Heart left ventricle (tissue), 16 donors: ENCODE measurements around the gene CALHM2. TPM values are rescaled to one million over a fixed set of nuclear protein-coding genes. Genes with fewer than 3 reads are reported as not detected.

Experiments
- ATAC-seq, 4 donors: fragments of 200-7000 bp; cut with Tn5 transposase; one replicate each; pipeline ENCODE4 v1.9.1; 2020 to 2022; ENCODE audit warnings: moderate library complexity in 4 of 4, mild to moderate bottlenecking in 3 of 4, moderate number of reproducible peaks in 1 of 4
- DNase-seq, 5 donors: peaks; one replicate each; pipeline ENCODE4 v3.0.0-alpha.2; 2020
- H3K27ac ChIP-seq, 12 donors: fragments of 200-600 bp; sonication (generic) in 4 of 12; one replicate each; pipeline versions ENCODE4 v1.5.0 to v1.8.0; 2016 to 2022; ENCODE audit warnings: mild to moderate bottlenecking in 2 of 12
- H3K27me3 ChIP-seq, 9 donors: fragments of 200-600 bp; sonication (generic) in 2 of 9; one replicate each; pipeline versions ENCODE4 v1.5.1 to v1.8.0; 2016 to 2022; ENCODE audit warnings: mild to moderate bottlenecking in 3 of 9
- H3K36me3 ChIP-seq, 9 donors: fragments of 200-600 bp; sonication (generic) in 2 of 9; one replicate each; pipeline versions ENCODE4 v1.5.0 to v1.8.0; 2018 to 2022; ENCODE audit warnings: mild to moderate bottlenecking in 2 of 9
- H3K4me1 ChIP-seq, 12 donors: fragments of 200-600 bp; sonication (generic) in 4 of 12; one replicate each; pipeline versions ENCODE4 v1.5.0 to v1.8.0; 2016 to 2022; ENCODE audit warnings: mild to moderate bottlenecking in 3 of 12
- H3K4me3 ChIP-seq, 12 donors: fragments of 200-600 bp; sonication (generic) in 4 of 12; one replicate each; pipeline versions ENCODE4 v1.5.0 to v1.8.0; 2017 to 2022; ENCODE audit warnings: mild to moderate bottlenecking in 9 of 12, moderate library complexity in 4 of 12
- H3K9me3 ChIP-seq, 12 donors: fragments of 200-600 bp; sonication (generic) in 4 of 12; one replicate each; pipeline versions ENCODE4 v1.5.0 to v1.8.0; 2016 to 2022; ENCODE audit warnings: mild to moderate bottlenecking in 1 of 12
- CTCF ChIP-seq, 12 donors: fragments of 200-600 bp; sonication (generic) in 4 of 12; IDR thresholded peaks; one replicate each; pipeline versions ENCODE4 v1.5.0 to v1.8.0; 2018 to 2022; ENCODE audit warnings: antibody characterized with exemption in 12 of 12, mild to moderate bottlenecking in 5 of 12
- POLR2A ChIP-seq, 2 donors: fragments of 450-650 bp; IDR thresholded peaks; one replicate each; pipeline ENCODE4 v1.6.1; 2017; ENCODE audit warnings: antibody characterized with exemption in 2 of 2, mild to moderate bottlenecking in 2 of 2, moderate library complexity in 2 of 2
- WGBS, 4 donors: extraction: QIAGEN DNeasy Blood & Tissue Kit in 2 of 4; methylation state at CpG; one replicate each; pipeline versions ENCODE4 v1.1.5 to v1.1.7; 2013 to 2018; 5-methylcytosine and 5-hydroxymethylcytosine counted together
- intact Hi-C, 10 donors: fragments of 100-400 bp; cut with DNase I; formaldehyde crosslinking; loops; one replicate each; pipeline versions ENCODE4 v1.11.1 to v1.14.2; 2022
- polyA plus RNA-seq, 2 donors: library from polyadenylated mRNA; stranded (reverse); fragments of 200-250 nt; gene quantifications; one replicate each; pipeline ENCODE4 v1.2.3, GENCODE V29; 2013
- total RNA-seq, 9 donors: library from RNA; depleted of rRNA in 2 of 9; stranded (reverse); fragments of >200 nt in 2 of 9; fragmentation: NEBNext Ultra II Directional in 3 of 9; extraction: Animal tissue kit (Norgen Biotek cat#: 25700) in 3 of 9; gene quantifications; one replicate each; pipeline versions ENCODE4 v1.1.0 to v1.2.4, GENCODE V29; 2016 to 2023
- donor health status: ischemic (EF 13 %, LVEDD 7.1; RV severe dilation, severe dysfunction).
- donor health status: healthy with polysubstance abuse.
- donor health status: DM: no; HTN: yes; CAD: no.
- donor health status: DM: no; HTN: no; CAD: no.
- donor health status: ischemic (EF 25% LVEDD 6.9; RV normal size, moderate dysfunction).
- donor health status: ischemic (EF 25% LVEDD 5.7; RV mildly dilated, moderate dysfunction).
- donor health status: healthy.
- donor health status: DM: yes; HTN: yes; CAD: no.
- donor health status: ischemic (EF 35%, LVEDD 5.7; RV mildly dilated, moderate dysfunction).
- donor health status: nonischemic (EF 11% LVEDD 7.7; RV severe dilation, severe dysfunction).
- donor health status: DM: yes; HTN: yes; CAD: no.
- donor health status: PGD.
- donor health status: ischemic (EF 29% LVEDD 5.4; RV normal size, mild dysfunction).
- donor health status: nonischemic (EF 23%, LVEDD 6.1; RV moderate dilation, normal function).

The CALHM2 gene
- total and polyA plus RNA-seq, 11 donors: 8.2 to 36.8 (median 11.2) TPM

- H3K36me3 ChIP-seq: no peaks in the 10 kb centered on the region
- TF ChIP-seq CTCF (IDR thresholded peaks at IDR 0.05) (no peak), POLR2A (IDR thresholded peaks at IDR 0.05) (no peak)
- peaks cover 0 to under 1% (median 0%) of the 10 kb centered on the region in 12 donors for H3K4me1 ChIP-seq
- DNase-seq (no peak), ATAC-seq (no peak)
- WGBS, 4 donors: 94 to 98% (median 97%) methylated on average over 31 to 39 of the region's 39 CpGs
- H3K9me3 ChIP-seq: no peaks in the 10 kb centered on the region
- no peak overlapping the region for H3K4me3 ChIP-seq
- H3K27me3 ChIP-seq: no peaks in the 10 kb centered on the region
- intact Hi-C loops: no loop called here
- H3K27ac ChIP-seq: no peak overlapping the region
Measured at GRCh38 chr10:103457896-103458583, 5.9 kb upstream of the CALHM2 start.

GRCh38 chr10:103457176-103457712 is 5.1 kb upstream of the CALHM2 start:
- Histone ChIP-seq H3K27me3 (no peaks in the 10 kb centered on the region), H3K4me3 (no peak overlapping the region), H3K4me1 (peaks cover 0 to 8% (median 4%) of the 10 kb centered on the region in 12 donors), H3K36me3 (no peaks in the 10 kb centered on the region), H3K27ac (no peak overlapping the region), H3K9me3 (no peaks in the 10 kb centered on the region)
- no peak for TF ChIP-seq POLR2A (IDR thresholded peaks at IDR 0.05)
- no peak for TF ChIP-seq CTCF (IDR thresholded peaks at IDR 0.05)
- intact Hi-C loops: no loop called here
- ATAC-seq (no peak), DNase-seq (no peak)
- 65 to 79% (median 75%) methylated on average over 8 of the region's 8 CpGs for WGBS, 4 donors

GRCh38 chr10:103456074-103456660 is 4.0 kb upstream of the CALHM2 start:
- Histone ChIP-seq H3K4me1 (peaks cover 0 to 11% (median 4%) of the 10 kb centered on the region in 12 donors), H3K9me3 (no peaks in the 10 kb centered on the region), H3K27ac (no peak overlapping the region), H3K27me3 (no peaks in the 10 kb centered on the region), H3K4me3 (no peak overlapping the region), H3K36me3 (no peaks in the 10 kb centered on the region)
- 91 to 95% (median 92%) methylated on average over 7 to 9 of the region's 9 CpGs for WGBS, 4 donors
- intact Hi-C loops: no loop called here
- DNase-seq (peak in 1 of 5 donors; percentile 10), ATAC-seq (no peak)
- TF ChIP-seq POLR2A (IDR thresholded peaks at IDR 0.05): no peak
- TF ChIP-seq CTCF (IDR thresholded peaks at IDR 0.05): no peak

GRCh38 chr10:103455235-103455634 is 3.1 kb upstream of the CALHM2 start:
- no peak overlapping the region for H3K4me3 ChIP-seq
- no peak for TF ChIP-seq POLR2A (IDR thresholded peaks at IDR 0.05)
- H3K9me3 ChIP-seq: no peaks in the 10 kb centered on the region
- H3K27ac ChIP-seq: no peak overlapping the region
- WGBS, 4 donors: 88 to 91% (median 89%) methylated on average over 19 to 25 of the region's 25 CpGs
- intact Hi-C loops: no loop called here
- DNase-seq (peak in 1 of 5 donors; percentile 56), ATAC-seq (no peak)
- H3K4me1 ChIP-seq: peaks cover 0 to 20% (median 8%) of the 10 kb centered on the region in 12 donors
- no peaks in the 10 kb centered on the region for H3K27me3 ChIP-seq
- H3K36me3 ChIP-seq: peaks cover 0 to 4% (median 0%) of the 10 kb centered on the region in 9 donors
